Upper lobe of right lung (tissue), 1 donor: ENCODE measurements around the gene CTRB1. TPM values are rescaled to one million over a fixed set of nuclear protein-coding genes. Genes with fewer than 3 reads are reported as not detected.
"Not testable (repeated sequence)": the region's sequence is repeated elsewhere in the genome, so short reads cannot be mapped to it uniquely, and the experiment has no call there.

Experiments used
- ATAC-seq: fragments of 200-7000 bp; cut with Tn5 transposase; one replicate; pipeline ENCODE4 v1.9.1; 2020; ENCODE audit warnings: mild to moderate bottlenecking, moderate library complexity
- DNase-seq: peaks from one replicate; pipeline ENCODE4 v3.0.0-alpha.2; 2020
- H3K27ac ChIP-seq: fragments of 200-600 bp; one replicate; pipeline ENCODE4 v1.8.0; 2022
- H3K27me3 ChIP-seq: fragments of 200-600 bp; one replicate; pipeline ENCODE4 v1.8.0; 2022; ENCODE audit warnings: mild to moderate bottlenecking
- H3K36me3 ChIP-seq: fragments of 200-600 bp; one replicate; pipeline ENCODE4 v1.8.0; 2022
- H3K4me1 ChIP-seq: fragments of 200-600 bp; one replicate; pipeline ENCODE4 v1.8.0; 2022
- H3K4me3 ChIP-seq: fragments of 200-600 bp; one replicate; pipeline ENCODE4 v1.8.0; 2022; ENCODE audit warnings: mild to moderate bottlenecking
- H3K9me3 ChIP-seq: fragments of 200-600 bp; one replicate; pipeline ENCODE4 v1.8.0; 2022
- intact Hi-C: fragments of 100-400 bp; cut with DNase I; formaldehyde crosslinking; loops from one replicate; pipeline ENCODE4 v1.11.0; 2022
- total RNA-seq: library from RNA; stranded (reverse); fragmentation: NEBNext Ultra II Directional; extraction: Animal tissue kit (Norgen Biotek cat#: 25700); gene quantifications from one replicate; pipeline ENCODE4 v1.2.1, GENCODE V29; 2021
- TF ChIP-seq, protein P1 (sequence below): fragments of 200-600 bp; IDR thresholded peaks from one replicate; pipeline ENCODE4 v1.8.0; 2022; ENCODE audit warnings: antibody characterized with exemption
- donor health status: DM: no; HTN: yes; CAD: no; lungs with severe emphysema.

The CTRB1 gene
- total RNA-seq, 1 donor from 2014 or later, result not detected

- H3K4me1 ChIP-seq, result peaks cover 52% of the 10 kb centered on the region
- H3K27me3 ChIP-seq, result no peaks in the 10 kb centered on the region
- no peaks in the 10 kb centered on the region for H3K9me3 ChIP-seq
- intact Hi-C loops, result no loop called here
- peaks cover 34% of the 10 kb centered on the region for H3K36me3 ChIP-seq
- H3K27ac ChIP-seq, result no peak overlapping the region
- H3K4me3 ChIP-seq, result no peak overlapping the region
- ATAC-seq, result no peak
- TF ChIP-seq, protein P1, sequence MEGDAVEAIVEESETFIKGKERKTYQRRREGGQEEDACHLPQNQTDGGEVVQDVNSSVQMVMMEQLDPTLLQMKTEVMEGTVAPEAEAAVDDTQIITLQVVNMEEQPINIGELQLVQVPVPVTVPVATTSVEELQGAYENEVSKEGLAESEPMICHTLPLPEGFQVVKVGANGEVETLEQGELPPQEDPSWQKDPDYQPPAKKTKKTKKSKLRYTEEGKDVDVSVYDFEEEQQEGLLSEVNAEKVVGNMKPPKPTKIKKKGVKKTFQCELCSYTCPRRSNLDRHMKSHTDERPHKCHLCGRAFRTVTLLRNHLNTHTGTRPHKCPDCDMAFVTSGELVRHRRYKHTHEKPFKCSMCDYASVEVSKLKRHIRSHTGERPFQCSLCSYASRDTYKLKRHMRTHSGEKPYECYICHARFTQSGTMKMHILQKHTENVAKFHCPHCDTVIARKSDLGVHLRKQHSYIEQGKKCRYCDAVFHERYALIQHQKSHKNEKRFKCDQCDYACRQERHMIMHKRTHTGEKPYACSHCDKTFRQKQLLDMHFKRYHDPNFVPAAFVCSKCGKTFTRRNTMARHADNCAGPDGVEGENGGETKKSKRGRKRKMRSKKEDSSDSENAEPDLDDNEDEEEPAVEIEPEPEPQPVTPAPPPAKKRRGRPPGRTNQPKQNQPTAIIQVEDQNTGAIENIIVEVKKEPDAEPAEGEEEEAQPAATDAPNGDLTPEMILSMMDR, result no peak
- DNase-seq, result no peak
Observed at GRCh38 chr16:75241412-75241811, 22.6 kb downstream of the CTRB1 start.

DNA sequence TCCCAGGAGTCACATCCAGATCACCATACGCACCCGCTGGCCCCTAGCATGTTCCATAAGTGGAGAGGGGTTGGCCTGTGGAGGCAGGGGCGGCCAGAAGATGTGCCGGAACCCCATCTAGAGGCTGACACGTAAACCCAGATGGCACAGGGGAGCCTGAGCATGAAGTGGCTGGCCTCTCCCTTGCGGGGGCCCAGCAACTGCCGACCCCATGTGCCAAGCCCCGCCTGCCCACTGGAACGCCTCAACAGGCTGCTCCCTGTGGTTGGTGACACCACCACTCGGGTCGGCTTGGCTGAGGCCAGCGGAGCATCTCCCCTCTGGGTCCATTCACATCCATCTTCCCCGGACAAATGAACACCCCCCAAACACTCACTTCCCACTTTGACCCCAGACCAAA is 23.2 kb downstream of the CTRB1 start:
- intact Hi-C loops, result no loop called here
- DNase-seq (no peak), ATAC-seq (no peak)
- H3K4me1 ChIP-seq, result peaks cover 57% of the 10 kb centered on the region
- no peaks in the 10 kb centered on the region for H3K9me3 ChIP-seq
- no peak overlapping the region for H3K27ac ChIP-seq
- H3K4me3 ChIP-seq, result no peak overlapping the region
- peaks cover 33% of the 10 kb centered on the region for H3K36me3 ChIP-seq
- no peaks in the 10 kb centered on the region for H3K27me3 ChIP-seq
- TF ChIP-seq, protein P1, result no peak

DNA sequence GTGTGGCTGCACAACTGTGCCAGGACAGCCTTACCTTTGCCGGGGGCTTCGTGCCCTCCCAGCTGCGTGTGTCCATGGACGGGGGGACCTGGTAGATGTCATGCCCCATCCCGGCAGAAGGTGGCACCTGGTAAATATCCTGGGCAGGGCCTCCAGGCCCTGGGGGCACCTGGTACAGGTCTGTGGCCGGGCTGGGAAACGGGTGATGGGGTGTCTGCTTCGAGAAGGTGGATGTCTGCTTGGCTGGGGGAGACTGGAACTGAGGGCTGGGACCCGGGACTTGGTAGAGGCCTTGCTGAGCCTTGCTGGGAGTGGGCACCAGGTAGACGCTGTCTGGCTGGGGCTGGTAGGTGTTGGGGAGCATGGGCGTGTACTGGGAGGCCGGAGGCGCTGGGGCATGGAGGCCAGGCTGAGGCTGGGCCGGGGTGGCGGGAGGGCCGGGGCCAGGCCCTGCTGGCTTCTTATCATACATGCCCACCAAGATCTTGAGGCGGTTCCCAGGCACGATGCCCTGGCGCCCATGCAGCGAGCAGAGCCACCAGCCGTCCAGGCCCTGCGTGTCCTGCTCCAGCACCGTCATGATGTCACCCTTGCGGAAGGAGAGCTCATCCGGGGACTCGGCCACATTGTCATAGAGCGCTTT is 23.8 kb downstream of the CTRB1 start:
- DNase-seq, ATAC-seq, H3K4me3 ChIP-seq, H3K27me3 ChIP-seq, H3K27ac ChIP-seq, H3K9me3 ChIP-seq, intact Hi-C loops: not testable (repeated sequence)
- peaks cover 29% of the 10 kb centered on the region for H3K36me3 ChIP-seq
- H3K4me1 ChIP-seq, result peaks cover 63% of the 10 kb centered on the region

DNA sequence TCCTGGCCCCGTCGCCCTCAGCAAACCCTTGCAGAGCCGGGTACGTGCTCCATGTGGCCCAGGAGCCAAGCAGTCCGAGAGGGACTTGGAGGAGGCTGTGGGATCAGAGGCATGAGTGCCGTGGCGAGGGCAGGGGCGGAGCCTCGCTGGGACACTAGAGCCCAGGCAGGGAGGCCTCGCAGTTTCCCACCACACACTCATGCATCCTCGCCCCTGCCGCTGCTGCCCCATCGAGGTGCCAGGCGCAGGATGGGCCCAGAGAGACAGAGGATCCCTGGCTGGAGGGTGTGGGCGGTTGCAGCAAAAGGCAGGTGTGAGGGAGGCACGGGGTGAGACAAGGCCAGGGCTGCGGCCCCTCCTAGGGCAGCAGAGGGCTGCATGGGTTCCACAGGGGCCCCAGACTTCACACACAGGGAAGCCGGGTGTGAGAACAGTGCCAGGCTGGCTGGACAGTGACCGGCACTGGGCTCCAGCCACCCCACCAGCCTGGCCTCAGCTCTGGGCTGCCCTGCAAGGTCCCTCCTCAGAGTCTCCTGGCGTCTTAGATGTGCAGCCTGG is 25.0 kb downstream of the CTRB1 start:
- peaks cover 64% of the 10 kb centered on the region for H3K4me1 ChIP-seq
- intact Hi-C loops, result no loop called here
- H3K36me3 ChIP-seq, result peaks cover 29% of the 10 kb centered on the region
- no peaks in the 10 kb centered on the region for H3K27me3 ChIP-seq
- ATAC-seq (no peak), DNase-seq (no peak)
- H3K9me3 ChIP-seq, result no peaks in the 10 kb centered on the region
- TF ChIP-seq, protein P1, result no peak
- H3K27ac ChIP-seq, result peak overlapping the region; percentile 36
- H3K4me3 ChIP-seq, result no peak overlapping the region

- Histone ChIP-seq H3K27me3 (no peaks in the 10 kb centered on the region), H3K4me1 (peaks cover 64% of the 10 kb centered on the region), H3K27ac (peak overlapping the region; percentile 88), H3K4me3 (no peak overlapping the region), H3K36me3 (peaks cover 29% of the 10 kb centered on the region), H3K9me3 (no peaks in the 10 kb centered on the region)
- ATAC-seq (peak; percentile 7), DNase-seq (no peak)
- intact Hi-C loops, result no loop called here
- TF ChIP-seq, protein P1, result no peak
Observed at GRCh38 chr16:75244225-75244809, 25.5 kb downstream of the CTRB1 start.
